K562 (cell line): ENCODE measurements around the gene PYGO2. TPM values are rescaled to one million over a fixed set of nuclear protein-coding genes. Genes with fewer than 3 reads are reported as not detected.
A peak's percentile ranks its signal among the peaks of the same experiment; 100 is the strongest.

ENCODE experiments used
- AFF4 ChIP-seq: sonication (generic); formaldehyde crosslinking; IDR thresholded peaks from 2 replicates; pipeline ENCODE4 v1.8.0; 2023; ENCODE audit warnings: mild to moderate bottlenecking, missing genetic modification reagents
- FOXK2 ChIP-seq, 2 experiments: fragments of 450-650 bp; IDR thresholded peaks in 1 of 2; conservative IDR thresholded peaks in 1 of 2; 2 replicates each; pipeline ENCODE4 v1.6.1; 2016; ENCODE audit warnings: low read depth in 2 of 2, mild to moderate bottlenecking in 1 of 2
- RFX5 ChIP-seq: IDR thresholded peaks from 2 replicates; pipeline ENCODE4 v1.6.1; 2011; ENCODE audit warnings: low read depth, mild to moderate bottlenecking, improper control_type of control experiment, low read length
- polyA plus RNA-seq, 8 experiments: library from polyadenylated mRNA; depleted of rRNA in 4 of 8; stranded (reverse) in 5 of 8; unstranded in 3 of 8; fragments of >200 nt; fragmentation: Nextera tagmentation in 2 of 8; fragmentation: Illumina TruSeq in 1 of 8; extraction: Ambion mirVana in 2 of 8; extraction: Trizol in 1 of 8; gene quantifications; 2 replicates each; pipeline versions ENCODE4 v1.2.1 to v1.2.3, GENCODE V29; 2011 to 2014; ENCODE audit warnings: inconsistent platforms in 1 of 8, missing spikeins in 1 of 8
- total RNA-seq, 7 experiments: library from RNA; depleted of rRNA in 6 of 7; stranded (reverse); fragments of >200 nt in 6 of 7; fragmentation: Illumina TruSeq in 2 of 7; extraction: Trizol in 2 of 7; gene quantifications; 2 replicates each; pipeline versions ENCODE4 v1.2.1 to v1.2.3, GENCODE V29; 2011 to 2021; ENCODE audit warnings: low replicate concordance in 1 of 7

PYGO2 gene
- total and polyA plus RNA-seq, 9 of the 15 experiments (the other 6 are each of a cell fraction or from before 2014, with no cell fraction given), result 8.3 to 36.2 (median 18.2) TPM

- TF ChIP-seq AFF4 (CRISPR knock-in tag) (peak; percentile 18; the same call in 1 of the 2 replicates), FOXK2 (conservative IDR thresholded peaks at IDR 0.05 in 1 of 2, IDR thresholded peaks at IDR 0.05 in 1 of 2; ENCODE audit: low read depth in 2 of 2) (peak; percentile 37 to 64; a peak in 3 of 4 replicates), RFX5 (no peak)
Measured at GRCh38 chr1:154955718-154956543, 5.7 kb downstream of the PYGO2 start, which contains the start of gene PBXIP1 (continued).
